Measurements from ENCODE around the gene PNPLA7. TPM values are rescaled to one million over a fixed set of nuclear protein-coding genes. Genes with fewer than 3 reads are reported as not detected.

PNPLA7 gene
- total RNA-seq, 1 donor from 2014 or later: 16.2 TPM

- no peak for DNase-seq (ENCODE audit: extremely low spot score in 2 of 2)
- Histone ChIP-seq H3K4me3 (no peak overlapping the region), H3K4me1 (no peaks in the 10 kb centered on the region), H3K9me3 (no peaks in the 10 kb centered on the region), H3K27me3 (no peaks in the 10 kb centered on the region), H3K36me3 (no peaks in the 10 kb centered on the region), H3K27ac (no peak overlapping the region)
- TF ChIP-seq CTCF (IDR thresholded peaks at IDR 0.05): no peak
- no peak for TF ChIP-seq POLR2AphosphoS5 (IDR thresholded peaks at IDR 0.05; ENCODE audit: insufficient read depth in 1 of 2, low read depth in 1 of 2)
- no peak for TF ChIP-seq POLR2A (IDR thresholded peaks at IDR 0.05)
- intact Hi-C loops (cut with DNase I): no loop called here
Observed at GRCh38 chr9:137465720-137466388, 84.3 kb downstream of the PNPLA7 start.

GRCh38 chr9:137465000-137465719 lies 85.0 kb downstream of the PNPLA7 start:
- no peaks in the 10 kb centered on the region for H3K36me3 ChIP-seq
- TF ChIP-seq POLR2A (IDR thresholded peaks at IDR 0.05) (no peak), POLR2AphosphoS5 (IDR thresholded peaks at IDR 0.05; ENCODE audit: insufficient read depth in 1 of 2, low read depth in 1 of 2) (no peak), CTCF (IDR thresholded peaks at IDR 0.05) (no peak)
- H3K9me3 ChIP-seq: no peaks in the 10 kb centered on the region
- no peak overlapping the region for H3K27ac ChIP-seq
- DNase-seq (ENCODE audit: extremely low spot score in 2 of 2): no peak
- H3K4me1 ChIP-seq: peaks cover 2% of the 10 kb centered on the region
- H3K4me3 ChIP-seq: no peak overlapping the region
- intact Hi-C loops (cut with DNase I): no loop called here
- no peaks in the 10 kb centered on the region for H3K27me3 ChIP-seq

GRCh38 chr9:137464291-137464999 lies 85.8 kb downstream of the PNPLA7 start:
- no peak overlapping the region for H3K4me3 ChIP-seq
- TF ChIP-seq CTCF (IDR thresholded peaks at IDR 0.05): no peak
- TF ChIP-seq POLR2AphosphoS5 (IDR thresholded peaks at IDR 0.05; ENCODE audit: insufficient read depth in 1 of 2, low read depth in 1 of 2): no peak
- no peak for TF ChIP-seq POLR2A (IDR thresholded peaks at IDR 0.05)
- H3K36me3 ChIP-seq: no peaks in the 10 kb centered on the region
- DNase-seq (ENCODE audit: extremely low spot score in 2 of 2): no peak
- peaks cover 10% of the 10 kb centered on the region for H3K4me1 ChIP-seq
- H3K27ac ChIP-seq: no peak overlapping the region
- no peaks in the 10 kb centered on the region for H3K27me3 ChIP-seq
- intact Hi-C loops (cut with DNase I): no loop called here
- H3K9me3 ChIP-seq: no peaks in the 10 kb centered on the region

GRCh38 chr9:137463931-137464290 lies 86.3 kb downstream of the PNPLA7 start:
- Histone ChIP-seq H3K27ac (no peak overlapping the region), H3K27me3 (no peaks in the 10 kb centered on the region), H3K36me3 (no peaks in the 10 kb centered on the region), H3K4me3 (no peak overlapping the region), H3K4me1 (peaks cover 11% of the 10 kb centered on the region), H3K9me3 (no peaks in the 10 kb centered on the region)
- DNase-seq (ENCODE audit: extremely low spot score in 2 of 2): no peak
- TF ChIP-seq CTCF (IDR thresholded peaks at IDR 0.05) (no peak), POLR2A (IDR thresholded peaks at IDR 0.05) (no peak), POLR2AphosphoS5 (IDR thresholded peaks at IDR 0.05; ENCODE audit: insufficient read depth in 1 of 2, low read depth in 1 of 2) (no peak)
- intact Hi-C loops (cut with DNase I): no loop called here
